ENCODE measurements around the gene DENND1B. TPM values are rescaled to one million over a fixed set of nuclear protein-coding genes. Genes with fewer than 3 reads are reported as not detected.

The DENND1B gene
- total RNA-seq, 5 donors from 2014 or later (not counting 1 experiment from before 2014, with no cell fraction given): 13.6 to 29.8 (median 15.8) TPM

GRCh38 chr1:197546989-197547388 is 228.3 kb downstream of the DENND1B start:
- peaks cover 0 to 3% of the 10 kb centered on the region in 2 donors for H3K36me3 ChIP-seq (ENCODE audit: control insufficient read depth in 2 of 2, extremely low read depth in 1 of 2, insufficient read depth in 1 of 2, low read length in 1 of 2)
- no peaks in the 10 kb centered on the region for H3K4me1 Mint-ChIP-seq
- CTCF ChIA-PET: interaction anchor here in 1 of 2 donors (0.7 kb wide), 1 partner anchor 1570 kb away, joined by 3 read pairs; no protein-coding TSS in a partner anchor

GRCh38 chr1:197544553-197544952 is 230.7 kb downstream of the DENND1B start:
- H3K27ac ChIP-seq (ENCODE audit: low read length): no peak overlapping the region
- CTCF ChIA-PET: interaction anchor here in 1 of 2 donors (0.7 kb wide), 1 partner anchor 8 kb away, joined by 3 read pairs; no protein-coding TSS in a partner anchor
- Mint-ChIP-seq H3K4me3 (no peak overlapping the region), H3K9me3 (no peaks in the 10 kb centered on the region), H3K27ac (no peak overlapping the region), H3K36me3 (peaks cover 18% of the 10 kb centered on the region), H3K27me3 (no peaks in the 10 kb centered on the region), H3K4me1 (no peaks in the 10 kb centered on the region)
- POLR2A ChIA-PET: no interaction called here
- 93% methylated on average over 1 of the region's 2 CpGs for WGBS (ENCODE audit: insufficient coverage)
- DNase-seq (no peak), ATAC-seq (replicated peaks in 1 of 4) (no peak)
- peaks cover 0 to 5% of the 10 kb centered on the region in 2 donors for H3K36me3 ChIP-seq (ENCODE audit: control insufficient read depth in 2 of 2, extremely low read depth in 1 of 2, insufficient read depth in 1 of 2, low read length in 1 of 2)
- no peaks in the 10 kb centered on the region for H3K9me3 ChIP-seq
- no peaks in the 10 kb centered on the region for H3K4me1 ChIP-seq (ENCODE audit: control insufficient read depth in 1 of 2, extremely low read depth in 1 of 2, insufficient read depth in 2 of 2, low read length in 2 of 2)
- no peaks in the 10 kb centered on the region for H3K27me3 ChIP-seq (replicated peaks in 1 of 2; ENCODE audit: control insufficient read depth in 2 of 2, extremely low read depth in 1 of 2, insufficient read depth in 2 of 2, low read length in 1 of 2)
- H3K4me3 ChIP-seq (ENCODE audit: control insufficient read depth in 1 of 2, extremely low read depth in 1 of 2, low read length in 1 of 2): no peak overlapping the region

More at GRCh38 chr1:197546989-197547388, 228.3 kb downstream of the DENND1B start:
- Mint-ChIP-seq H3K4me3 (no peak overlapping the region), H3K27me3 (no peaks in the 10 kb centered on the region), H3K36me3 (peaks cover 24% of the 10 kb centered on the region), H3K27ac (no peak overlapping the region), H3K9me3 (no peaks in the 10 kb centered on the region)
- Histone ChIP-seq H3K27ac (ENCODE audit: low read length) (no peak overlapping the region), H3K27me3 (replicated peaks in 1 of 2; ENCODE audit: control insufficient read depth in 2 of 2, extremely low read depth in 1 of 2, insufficient read depth in 2 of 2, low read length in 1 of 2) (no peaks in the 10 kb centered on the region), H3K4me1 (ENCODE audit: control insufficient read depth in 1 of 2, extremely low read depth in 1 of 2, insufficient read depth in 2 of 2, low read length in 2 of 2) (no peaks in the 10 kb centered on the region), H3K9me3 (no peaks in the 10 kb centered on the region), H3K4me3 (ENCODE audit: control insufficient read depth in 1 of 2, extremely low read depth in 1 of 2, low read length in 1 of 2) (no peak overlapping the region)
- POLR2A ChIA-PET: interaction anchor here in 1 of 2 donors (0.7 kb wide), 1 partner anchor 571 kb away, joined by 4 read pairs; no protein-coding TSS in a partner anchor
- DNase-seq: no peak
- ATAC-seq (replicated peaks in 1 of 4): no peak
- WGBS (ENCODE audit: insufficient coverage): 100% methylated on average over 1 of the region's 1 CpG

DNA sequence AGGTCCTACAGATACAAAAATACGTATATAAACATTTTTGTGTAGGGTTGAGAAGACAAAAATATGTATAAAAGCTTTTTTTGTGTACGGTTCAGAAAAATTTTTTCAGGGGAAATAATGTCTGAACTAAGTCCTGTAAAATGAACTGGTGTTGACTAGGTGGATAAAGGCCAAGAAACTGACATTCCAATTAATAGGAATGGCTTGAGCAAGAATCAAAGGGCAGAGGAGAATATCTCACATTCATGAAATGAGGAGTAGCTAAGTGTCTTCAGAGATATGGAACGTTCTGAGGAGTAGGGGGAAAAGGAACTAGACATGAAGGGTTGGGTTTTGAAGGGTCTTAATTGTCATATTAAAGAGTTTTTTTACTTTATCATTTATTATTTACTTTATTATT is 231.2 kb downstream of the DENND1B start:
- Mint-ChIP-seq H3K9me3 (no peaks in the 10 kb centered on the region), H3K27me3 (no peaks in the 10 kb centered on the region), H3K36me3 (peaks cover 20% of the 10 kb centered on the region), H3K4me1 (no peaks in the 10 kb centered on the region), H3K4me3 (no peak overlapping the region), H3K27ac (no peak overlapping the region)
- no peak for ATAC-seq (replicated peaks in 1 of 4)
- Histone ChIP-seq H3K36me3 (ENCODE audit: control insufficient read depth in 2 of 2, extremely low read depth in 1 of 2, insufficient read depth in 1 of 2, low read length in 1 of 2) (peaks cover 0 to 5% of the 10 kb centered on the region in 2 donors), H3K9me3 (no peaks in the 10 kb centered on the region), H3K27me3 (replicated peaks in 1 of 2; ENCODE audit: control insufficient read depth in 2 of 2, extremely low read depth in 1 of 2, insufficient read depth in 2 of 2, low read length in 1 of 2) (no peaks in the 10 kb centered on the region), H3K27ac (ENCODE audit: low read length) (no peak overlapping the region), H3K4me1 (ENCODE audit: control insufficient read depth in 1 of 2, extremely low read depth in 1 of 2, insufficient read depth in 2 of 2, low read length in 2 of 2) (no peaks in the 10 kb centered on the region), H3K4me3 (ENCODE audit: control insufficient read depth in 1 of 2, extremely low read depth in 1 of 2, low read length in 1 of 2) (no peak overlapping the region)
- ChIA-PET CTCF (no interaction called here), POLR2A (no interaction called here)
- no CpG with 5 or more reads among the region's 3 CpGs for WGBS (ENCODE audit: insufficient coverage)
- no peak for DNase-seq

GRCh38 chr1:197541411-197541810 is 233.9 kb downstream of the DENND1B start:
- no peak overlapping the region for H3K27ac ChIP-seq (ENCODE audit: low read length)
- H3K9me3 Mint-ChIP-seq: no peaks in the 10 kb centered on the region
- no peaks in the 10 kb centered on the region for H3K27me3 Mint-ChIP-seq
- no peak for DNase-seq
- peaks cover 0 to 5% of the 10 kb centered on the region in 2 donors for H3K36me3 ChIP-seq (ENCODE audit: control insufficient read depth in 2 of 2, extremely low read depth in 1 of 2, insufficient read depth in 1 of 2, low read length in 1 of 2)
- no peak overlapping the region for H3K4me3 Mint-ChIP-seq
- CTCF ChIA-PET: interaction anchor here (0.6 to 1.0 kb wide), 2 partner anchors 20 to 1242 kb away, joined by 3 to 5 read pairs; no protein-coding TSS in a partner anchor
- H3K4me1 Mint-ChIP-seq: no peaks in the 10 kb centered on the region
- no peaks in the 10 kb centered on the region for H3K4me1 ChIP-seq (ENCODE audit: control insufficient read depth in 1 of 2, extremely low read depth in 1 of 2, insufficient read depth in 2 of 2, low read length in 2 of 2)
- H3K27me3 ChIP-seq (replicated peaks in 1 of 2; ENCODE audit: control insufficient read depth in 2 of 2, extremely low read depth in 1 of 2, insufficient read depth in 2 of 2, low read length in 1 of 2): no peaks in the 10 kb centered on the region
- peaks cover 26% of the 10 kb centered on the region for H3K36me3 Mint-ChIP-seq
- no peaks in the 10 kb centered on the region for H3K9me3 ChIP-seq
- POLR2A ChIA-PET: no interaction called here
- H3K4me3 ChIP-seq (ENCODE audit: control insufficient read depth in 1 of 2, extremely low read depth in 1 of 2, low read length in 1 of 2): no peak overlapping the region
- no peak overlapping the region for H3K27ac Mint-ChIP-seq
- no peak for ATAC-seq (replicated peaks in 1 of 4)

DNA sequence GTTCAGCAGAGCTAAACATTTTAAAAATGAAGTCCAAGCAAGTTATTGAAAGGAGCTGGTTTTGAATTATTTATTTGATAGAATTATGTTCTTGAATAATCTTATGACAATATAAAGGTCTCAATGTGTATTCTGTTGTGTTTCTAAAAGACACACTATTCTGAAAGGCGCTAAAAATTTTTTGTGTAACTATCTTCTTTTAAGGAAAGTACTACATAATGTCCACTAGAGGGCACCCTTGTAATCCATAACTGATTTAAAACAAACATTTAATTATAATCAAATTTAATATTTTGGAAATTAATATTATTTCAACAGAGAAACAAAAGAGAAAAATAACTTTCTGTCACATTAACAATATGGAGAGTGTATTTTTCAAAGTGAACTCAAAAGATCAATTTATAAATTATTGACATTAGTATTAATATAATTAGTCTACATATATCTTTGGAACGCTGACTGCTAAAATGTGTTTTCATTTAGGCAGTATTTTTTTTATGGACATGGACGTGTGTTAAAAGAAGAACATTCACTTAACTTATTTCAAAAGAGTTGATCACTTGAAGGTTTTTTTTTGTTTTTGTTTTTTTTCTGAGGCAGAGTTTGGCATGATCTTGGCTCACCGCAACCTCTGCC is 248.4 kb downstream of the DENND1B start:
- Mint-ChIP-seq H3K27ac (no peak overlapping the region), H3K4me1 (no peaks in the 10 kb centered on the region), H3K9me3 (no peaks in the 10 kb centered on the region), H3K27me3 (no peaks in the 10 kb centered on the region), H3K4me3 (no peak overlapping the region), H3K36me3 (no peaks in the 10 kb centered on the region)
- Histone ChIP-seq H3K27me3 (replicated peaks in 1 of 2; ENCODE audit: control insufficient read depth in 2 of 2, extremely low read depth in 1 of 2, insufficient read depth in 2 of 2, low read length in 1 of 2) (no peaks in the 10 kb centered on the region), H3K36me3 (ENCODE audit: control insufficient read depth in 2 of 2, extremely low read depth in 1 of 2, insufficient read depth in 1 of 2, low read length in 1 of 2) (no peaks in the 10 kb centered on the region), H3K9me3 (no peaks in the 10 kb centered on the region), H3K27ac (ENCODE audit: low read length) (no peak overlapping the region), H3K4me3 (ENCODE audit: control insufficient read depth in 1 of 2, extremely low read depth in 1 of 2, low read length in 1 of 2) (no peak overlapping the region), H3K4me1 (ENCODE audit: control insufficient read depth in 1 of 2, extremely low read depth in 1 of 2, insufficient read depth in 2 of 2, low read length in 2 of 2) (no peaks in the 10 kb centered on the region)
- no CpG with 5 or more reads among the region's 4 CpGs for WGBS (ENCODE audit: insufficient coverage)
- CTCF ChIA-PET: interaction anchor here (0.5 to 2.4 kb wide), 12 partner anchors 11 to 400 kb away, joined by 3 to 14 read pairs (median 3); no protein-coding TSS in a partner anchor
- POLR2A ChIA-PET: no interaction called here
- ATAC-seq (replicated peaks in 1 of 4): no peak
- DNase-seq: peak in 1 of 35 experiments; percentile 60

DNA sequence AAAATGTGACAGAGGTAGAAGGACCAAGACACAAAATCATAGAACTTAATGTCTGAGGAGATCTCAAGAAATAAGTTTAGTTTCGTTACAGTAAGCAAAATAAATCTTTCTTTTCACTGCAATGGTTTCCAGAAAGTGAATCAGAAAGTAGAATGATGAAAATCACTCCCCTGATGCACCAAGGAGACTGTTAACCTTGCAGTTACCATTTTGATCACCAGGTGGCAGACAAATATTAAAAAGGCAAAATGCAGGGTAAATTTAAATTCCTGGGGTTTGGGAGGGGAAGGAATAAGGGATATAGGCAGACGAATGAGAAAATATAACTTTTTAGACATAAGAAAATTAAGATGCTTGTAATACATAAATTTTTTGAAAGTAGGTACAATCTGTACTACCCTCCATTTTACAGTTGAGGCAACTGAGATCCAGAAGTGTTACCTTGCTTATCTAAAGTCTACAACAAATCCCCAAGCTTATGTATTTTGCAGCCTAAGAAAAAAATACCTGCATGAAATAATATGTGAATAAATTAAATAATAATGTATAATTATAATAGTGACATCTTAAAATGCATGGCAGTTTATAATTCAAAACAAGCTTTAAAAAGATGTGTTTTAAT is 254.1 kb downstream of the DENND1B start:
- ChIA-PET CTCF (interaction anchor here (0.5 to 2.3 kb wide), 15 partner anchors 13 to 1002 kb away, joined by 3 to 12 read pairs (median 3); no protein-coding TSS in a partner anchor), POLR2A (interaction anchor here in 1 of 2 donors (0.5 to 0.6 kb wide), 2 partner anchors 774 to 1398 kb away, joined by 3 to 5 read pairs; no protein-coding TSS in a partner anchor)
- peaks cover 0 to 3% (median 0%) of the 10 kb centered on the region in 3 donors for H3K4me1 Mint-ChIP-seq
- H3K27ac Mint-ChIP-seq: no peak overlapping the region
- Histone ChIP-seq H3K27me3 (replicated peaks in 1 of 2; ENCODE audit: control insufficient read depth in 2 of 2, extremely low read depth in 1 of 2, insufficient read depth in 2 of 2, low read length in 1 of 2) (no peaks in the 10 kb centered on the region), H3K9me3 (no peaks in the 10 kb centered on the region), H3K4me3 (ENCODE audit: control insufficient read depth in 1 of 2, extremely low read depth in 1 of 2, low read length in 1 of 2) (no peak overlapping the region), H3K4me1 (ENCODE audit: control insufficient read depth in 1 of 2, extremely low read depth in 1 of 2, insufficient read depth in 2 of 2, low read length in 2 of 2) (no peaks in the 10 kb centered on the region), H3K36me3 (ENCODE audit: control insufficient read depth in 2 of 2, extremely low read depth in 1 of 2, insufficient read depth in 1 of 2, low read length in 1 of 2) (no peaks in the 10 kb centered on the region), H3K27ac (ENCODE audit: low read length) (no peak overlapping the region)
- DNase-seq: peak in 7 of 35 experiments; percentile 2 to 60 (median 12)
- no peaks in the 10 kb centered on the region for H3K27me3 Mint-ChIP-seq
- no peak for ATAC-seq (replicated peaks in 1 of 4)
- no peak overlapping the region for H3K4me3 Mint-ChIP-seq
- WGBS (ENCODE audit: insufficient coverage): no CpG with 5 or more reads among the region's 2 CpGs
- H3K36me3 Mint-ChIP-seq: peaks cover 14% of the 10 kb centered on the region
- no peaks in the 10 kb centered on the region for H3K9me3 Mint-ChIP-seq

All from T-cell (primary cell).